GM11168 (cell line): ENCODE data around the gene ZNF844.
"Not testable (repeated sequence)": the region's sequence is repeated elsewhere in the genome, so short reads cannot be mapped to it uniquely, and the experiment has no call there.

ENCODE experiments used
- in situ Hi-C: fragments of 300-500 bp; cut with MboI; formaldehyde crosslinking; loops from one replicate; pipeline ENCODE4 v1.12.0; 2022; ENCODE audit warnings: low sequenced_read_pairs; ENCODE audit not compliant: unreplicated experiment

The ZNF844 gene

DNA sequence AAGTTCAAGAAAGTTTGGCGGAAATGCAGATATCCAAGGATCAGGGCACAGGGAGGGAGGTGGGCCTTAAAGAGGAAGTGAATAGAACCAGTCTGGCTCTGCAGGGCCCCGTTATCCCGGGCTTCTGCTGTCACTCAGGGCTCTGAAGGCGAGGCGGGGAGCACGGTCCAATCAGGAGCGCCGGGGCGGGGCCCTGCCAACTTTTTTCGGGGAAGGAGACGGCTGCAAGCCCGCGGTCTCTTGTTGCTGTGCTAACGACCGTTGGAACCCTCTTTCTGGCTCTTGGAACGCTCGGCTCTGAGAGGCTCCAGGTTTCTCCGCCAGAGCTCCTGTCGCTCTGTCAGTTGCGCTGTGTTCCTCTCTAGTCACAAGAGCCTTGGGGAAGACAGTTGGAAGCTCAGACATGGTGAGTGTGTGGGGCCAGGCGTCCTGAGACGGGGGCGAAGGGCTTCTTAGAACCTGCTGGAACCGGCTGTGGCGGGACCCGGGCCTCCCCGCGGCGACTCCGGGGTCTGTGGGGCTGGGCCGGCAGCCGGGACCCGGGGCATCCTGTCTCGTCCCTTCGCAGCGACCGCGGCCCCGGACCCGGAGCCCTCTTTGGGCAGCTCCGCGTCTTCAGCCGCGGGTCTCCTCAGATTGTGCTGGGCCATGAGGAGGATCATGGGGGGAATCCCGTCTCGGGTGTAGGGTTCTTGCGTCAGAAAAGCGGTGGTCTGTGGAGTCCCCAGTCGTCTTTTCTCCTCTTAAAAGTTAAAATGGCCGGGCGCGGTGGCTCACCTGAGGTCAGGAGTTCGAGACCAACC is 27.7 kb downstream of the ZNF844 start:
- in situ Hi-C loops = loop anchor here (5.0 kb wide), 1 partner anchor 50 kb away; the partner anchor contains the start of gene ZNF20

DNA sequence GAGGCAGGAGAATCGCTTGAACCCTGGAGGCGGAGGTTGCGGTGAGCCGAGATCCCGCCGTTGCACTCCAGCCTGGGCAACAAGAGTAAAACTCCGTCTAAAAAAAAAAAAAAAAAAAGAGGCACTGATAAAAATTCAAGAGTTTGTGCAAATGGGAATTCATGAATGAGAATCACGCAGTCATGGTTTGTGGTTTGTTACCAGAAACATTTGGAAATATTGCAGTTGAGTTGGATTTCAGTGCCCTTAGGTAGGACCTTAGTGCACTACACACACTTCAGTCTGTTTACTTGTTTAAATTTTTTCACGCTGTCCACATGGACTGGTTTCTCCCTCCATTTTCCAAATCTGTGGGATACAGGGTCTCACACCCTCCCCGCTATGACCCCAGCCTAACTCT is 28.4 kb downstream of the ZNF844 start:
- in situ Hi-C loops = loop anchor here (5.0 kb wide), 1 partner anchor 49 kb away; the partner anchor contains the start of gene ZNF20

DNA sequence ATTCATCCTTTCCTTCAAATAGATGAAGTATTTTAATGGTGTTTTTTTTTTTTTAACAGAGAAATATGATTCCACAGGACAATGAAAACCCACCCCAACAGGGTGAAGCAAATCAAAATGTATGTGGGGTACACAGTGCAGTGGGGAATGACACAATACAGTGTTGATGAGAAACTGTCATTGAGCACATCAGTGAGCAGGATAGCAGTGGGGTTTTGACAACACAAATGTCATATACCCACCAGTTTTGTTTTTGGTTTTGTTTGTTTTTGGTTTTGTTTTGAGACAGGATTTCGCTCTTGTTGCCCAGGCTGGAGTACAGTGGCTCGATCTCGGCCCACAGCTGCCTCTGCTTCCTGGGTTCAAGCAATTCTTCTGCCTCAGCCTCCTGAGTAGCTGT is 29.2 kb downstream of the ZNF844 start:
- in situ Hi-C loops = loop anchor here (5.0 kb wide), 1 partner anchor 49 kb away; the partner anchor contains the start of gene ZNF20

DNA sequence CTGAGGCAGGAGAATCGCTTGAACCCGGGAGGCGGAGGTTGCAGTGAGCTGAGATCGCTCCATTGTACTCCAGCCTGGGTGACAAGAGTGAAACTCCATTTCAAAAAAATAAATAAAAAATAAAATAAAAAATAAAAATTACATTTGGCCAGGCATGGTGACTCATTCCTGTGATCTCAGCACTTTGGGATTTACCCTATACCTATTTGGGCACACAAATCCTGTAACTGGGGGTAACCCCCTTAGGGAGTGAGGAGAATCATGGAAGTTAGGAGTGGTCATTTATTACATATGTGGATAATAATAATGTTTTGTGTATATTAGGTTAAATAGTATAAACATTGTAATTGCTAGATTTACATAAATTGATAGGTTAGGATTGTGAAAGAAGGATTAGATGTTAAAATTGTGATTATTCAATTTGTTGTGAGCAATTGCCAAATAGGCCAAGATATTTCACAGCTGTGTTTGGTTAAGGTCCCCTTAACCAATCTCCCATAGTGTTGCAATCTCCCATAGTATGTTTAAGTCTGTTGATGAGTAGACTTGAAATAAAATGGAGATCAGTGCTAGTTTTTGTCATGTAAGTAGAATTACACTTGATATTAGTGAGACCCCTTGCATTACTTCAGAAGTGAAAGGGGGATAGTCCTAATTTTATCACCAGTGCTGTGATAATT is 30.7 kb downstream of the ZNF844 start:
- in situ Hi-C loops = no loop called here

DNA sequence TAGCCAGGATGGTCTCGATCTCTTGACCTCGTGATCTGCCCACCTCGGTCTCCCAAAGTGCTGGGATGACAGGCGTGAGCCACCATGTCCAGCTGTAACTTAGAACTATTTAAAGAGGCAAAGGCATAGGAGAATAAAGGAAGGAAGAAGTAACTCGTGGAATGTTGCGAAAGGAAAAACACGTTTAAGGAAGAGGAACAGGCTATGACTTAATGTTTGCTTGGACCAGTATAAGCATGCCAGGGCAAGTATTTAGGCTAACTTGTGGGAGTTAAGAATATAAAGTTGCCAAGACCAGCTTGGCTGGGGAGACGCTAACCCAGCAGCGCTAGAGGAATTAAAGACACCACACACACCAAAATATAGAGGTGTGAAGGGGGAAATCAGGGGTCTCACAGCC is 33.5 kb downstream of the ZNF844 start:
- in situ Hi-C loops = no loop called here

DNA sequence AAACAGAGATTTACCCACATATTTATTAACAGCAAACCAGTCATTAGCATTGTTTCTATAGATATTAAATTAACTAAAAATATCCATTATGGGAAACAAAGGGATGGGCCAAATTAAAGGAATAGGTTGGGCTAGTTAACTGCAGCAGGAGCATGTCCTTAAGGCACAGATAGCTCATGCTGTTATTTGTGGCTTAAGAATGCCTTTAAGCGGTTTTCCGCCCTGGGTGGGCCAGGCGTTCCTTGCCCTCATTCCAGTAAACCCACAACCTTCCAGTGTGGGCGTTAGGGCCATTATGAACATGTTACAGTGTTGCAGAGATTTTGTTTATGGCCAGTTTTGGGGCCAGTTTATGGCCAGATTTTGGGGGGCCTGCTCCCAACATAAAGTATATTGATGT is 39.4 kb downstream of the ZNF844 start:
- in situ Hi-C loops = not testable (repeated sequence)

DNA sequence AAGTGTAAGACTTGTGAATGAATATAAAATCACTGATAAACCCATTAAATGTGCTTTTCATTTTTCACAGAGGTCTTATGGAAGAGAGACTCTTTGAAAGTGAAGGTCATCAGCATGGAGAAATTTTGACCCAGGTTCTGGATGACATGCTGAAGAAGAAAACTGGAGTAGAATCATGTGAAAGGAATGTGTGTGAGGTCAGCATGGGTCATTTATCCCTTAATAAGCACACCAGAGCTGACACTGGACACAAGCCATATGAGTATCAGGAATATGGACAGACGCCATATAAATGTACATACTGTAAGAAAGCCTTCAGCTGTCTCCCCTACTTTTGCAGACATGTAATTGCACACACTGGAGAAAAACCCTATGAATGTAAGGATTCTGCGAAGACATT is 46.6 kb downstream of the ZNF844 start:
- in situ Hi-C loops = no loop called here

DNA sequence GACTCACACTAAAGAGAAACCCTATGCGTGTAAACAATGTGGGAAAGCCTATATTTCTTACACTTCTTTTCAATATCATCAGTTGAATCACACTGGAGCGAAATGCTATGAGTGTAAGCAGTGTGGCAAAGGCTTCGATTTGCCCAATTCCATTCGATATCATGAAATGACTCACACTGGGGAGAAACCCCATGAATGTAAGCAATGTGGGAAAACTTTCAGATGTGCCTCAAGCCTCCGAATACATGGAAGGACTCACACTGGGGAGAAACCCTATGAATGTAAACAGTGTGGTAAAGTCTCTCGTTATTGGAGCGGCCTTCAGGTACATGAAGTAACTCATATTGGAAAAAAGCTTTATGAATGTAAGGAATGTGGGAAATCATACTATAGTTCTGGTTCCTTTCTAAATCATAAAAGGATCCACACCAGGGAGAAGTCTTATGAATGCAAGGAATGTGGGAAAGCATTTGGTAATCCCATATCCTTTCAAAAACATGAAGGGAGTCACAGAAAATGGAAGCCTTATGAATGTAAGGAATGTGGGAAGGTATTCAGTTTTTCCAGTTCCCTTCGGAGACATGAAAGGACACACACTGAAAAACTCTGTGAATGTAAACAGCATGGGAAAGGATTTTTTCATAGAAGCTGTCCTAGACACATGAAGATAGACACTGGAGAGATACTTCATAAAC is 47.6 kb downstream of the ZNF844 start:
- in situ Hi-C loops = no loop called here

DNA sequence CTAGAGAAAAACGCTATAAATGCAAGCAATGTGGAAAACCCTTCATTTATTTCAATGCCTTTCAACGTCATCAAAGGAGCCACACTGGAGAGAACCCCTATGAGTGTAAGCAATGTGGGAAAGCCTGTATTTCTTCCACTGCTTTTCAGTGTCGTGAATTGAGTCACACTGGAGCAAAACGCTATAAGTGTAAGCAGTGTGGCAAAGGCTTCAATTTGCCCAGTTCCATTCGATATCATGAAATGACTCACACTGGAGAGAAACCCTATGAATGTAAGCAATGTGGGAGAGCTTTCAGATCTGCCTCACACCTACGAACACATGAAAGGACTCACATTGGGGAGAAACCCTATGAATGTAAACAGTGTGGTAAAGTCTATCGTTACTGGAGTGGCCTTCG is 48.2 kb downstream of the ZNF844 start:
- in situ Hi-C loops = no loop called here

DNA sequence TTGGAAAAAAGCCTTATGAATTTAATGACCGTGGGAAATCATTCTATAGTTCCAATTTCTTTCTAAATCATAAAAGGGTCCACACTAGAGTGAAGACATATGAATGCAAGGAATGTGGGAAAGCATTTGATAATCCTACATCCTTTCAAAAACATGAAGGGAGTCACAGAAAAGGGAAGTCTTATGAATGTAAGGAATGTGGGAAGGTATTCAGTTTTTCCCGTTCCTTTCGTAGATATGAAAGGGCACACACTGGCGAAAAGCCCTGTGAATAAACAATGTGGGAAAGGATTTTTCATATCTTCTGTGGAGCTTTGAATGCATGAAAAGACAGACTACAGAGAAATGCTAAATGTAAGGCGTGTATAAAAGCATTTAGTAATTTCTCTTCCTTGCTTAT is 48.6 kb downstream of the ZNF844 start:
- in situ Hi-C loops = no loop called here

DNA sequence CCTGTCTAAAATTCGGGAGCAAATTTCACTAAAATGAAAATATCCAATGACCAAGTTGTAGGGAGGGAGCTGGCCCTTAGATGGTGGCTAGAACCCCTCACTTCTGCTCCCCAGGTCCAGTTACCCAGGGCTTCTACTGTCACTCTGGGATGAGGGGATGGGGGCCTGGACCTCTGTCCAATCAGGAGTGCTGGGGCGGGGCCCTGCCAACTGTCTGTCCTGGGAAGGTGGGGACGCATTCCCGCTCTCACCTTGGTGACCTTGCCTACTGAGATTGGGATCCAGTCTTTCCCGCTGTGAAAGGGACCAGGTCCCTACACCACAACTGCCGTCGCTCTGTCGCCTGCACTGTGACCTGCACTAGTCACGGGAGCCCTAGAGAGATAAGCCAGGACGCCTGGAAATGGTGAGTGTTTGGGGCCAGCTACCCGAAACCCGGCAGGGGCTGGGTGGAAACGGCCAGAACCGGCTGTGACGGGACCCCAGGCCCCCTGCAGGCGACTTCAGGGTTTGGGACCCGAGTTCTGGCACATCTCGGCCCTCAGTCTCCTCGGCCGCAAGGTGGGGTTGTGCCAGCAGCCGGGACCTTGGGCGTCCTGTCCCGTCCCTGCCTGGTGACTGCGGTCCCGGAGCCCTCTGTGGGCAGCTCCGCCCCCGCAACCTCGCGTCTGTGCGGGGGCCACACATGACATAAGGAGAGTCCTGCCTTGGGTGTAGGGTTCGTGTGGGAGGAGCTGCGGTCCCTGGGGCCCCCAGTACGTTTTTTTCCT is 52.9 kb downstream of the ZNF844 start:
- in situ Hi-C loops = no loop called here

DNA sequence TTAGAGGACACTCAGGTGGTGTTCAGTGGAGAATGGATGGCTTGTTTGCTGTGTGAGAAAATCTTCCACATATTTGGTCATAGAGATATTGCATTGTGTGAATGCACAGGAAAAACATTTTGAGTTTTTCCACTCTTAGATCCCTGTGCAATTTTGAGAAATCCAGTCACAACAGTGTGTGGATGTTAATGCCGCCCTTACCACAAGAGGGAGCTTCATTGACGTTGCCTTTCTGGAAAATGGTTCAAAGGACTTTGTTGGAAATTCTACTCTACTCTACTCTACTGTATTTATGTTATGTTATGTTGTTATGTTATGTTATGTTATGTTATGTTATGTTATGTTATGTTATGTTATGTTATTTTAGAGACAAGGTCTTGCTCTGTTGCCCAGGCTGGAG is 62.2 kb downstream of the ZNF844 start:
- in situ Hi-C loops = no loop called here
